HG02981 (cell line): ENCODE results near the gene GALNT2.

Source experiments
- ATAC-seq: cut with Tn5 transposase; IDR thresholded peaks from one replicate; pipeline ENCODE4 v1.9.1; 2021; ENCODE audit warnings: mild to moderate bottlenecking, moderate library complexity; ENCODE audit not compliant: unreplicated experiment

Gene GALNT2

GRCh38 chr1:230176326-230176725 lies 109.3 kb downstream of the GALNT2 start:
- ATAC-seq = no peak

- ATAC-seq = no peak
Measured at GRCh38 chr1:230176871-230177411, 109.9 kb downstream of the GALNT2 start.

GRCh38 chr1:230179249-230179648 lies 112.2 kb downstream of the GALNT2 start:
- no peak for ATAC-seq

- ATAC-seq = no peak
Measured at GRCh38 chr1:230185076-230186001, 118.3 kb downstream of the GALNT2 start.

- no peak for ATAC-seq
Measured at GRCh38 chr1:230186003-230186863, 119.2 kb downstream of the GALNT2 start.

GRCh38 chr1:230186874-230187273 lies 119.8 kb downstream of the GALNT2 start:
- no peak for ATAC-seq

GRCh38 chr1:230187290-230187689 lies 120.3 kb downstream of the GALNT2 start:
- ATAC-seq = no peak

- ATAC-seq = no peak
Measured at GRCh38 chr1:230188826-230189225, 121.8 kb downstream of the GALNT2 start.

- no peak for ATAC-seq
Measured at GRCh38 chr1:230189341-230189740, 122.3 kb downstream of the GALNT2 start.

- ATAC-seq = no peak
Measured at GRCh38 chr1:230189824-230190223, 122.8 kb downstream of the GALNT2 start.

GRCh38 chr1:230191079-230191804 lies 124.2 kb downstream of the GALNT2 start:
- no peak for ATAC-seq

GRCh38 chr1:230191855-230192254 lies 124.8 kb downstream of the GALNT2 start:
- no peak for ATAC-seq

GRCh38 chr1:230194525-230194924 lies 127.5 kb downstream of the GALNT2 start:
- no peak for ATAC-seq

GRCh38 chr1:230195199-230195598 lies 128.2 kb downstream of the GALNT2 start:
- ATAC-seq = no peak

GRCh38 chr1:230196077-230196476 lies 129.0 kb downstream of the GALNT2 start:
- ATAC-seq = no peak

- ATAC-seq = no peak
Measured at GRCh38 chr1:230197644-230198567, 130.9 kb downstream of the GALNT2 start.

- ATAC-seq = no peak
Measured at GRCh38 chr1:230199034-230199433, 132.0 kb downstream of the GALNT2 start.

GRCh38 chr1:230199554-230199953 lies 132.5 kb downstream of the GALNT2 start:
- ATAC-seq = no peak

GRCh38 chr1:230200276-230200675 lies 133.2 kb downstream of the GALNT2 start:
- no peak for ATAC-seq

GRCh38 chr1:230201445-230201844 lies 134.4 kb downstream of the GALNT2 start:
- no peak for ATAC-seq
